Hematopoietic multipotent progenitor cell (in vitro differentiated cells): ENCODE results near the gene NUMB. TPM values are rescaled to one million over a fixed set of nuclear protein-coding genes. Genes with fewer than 3 reads are reported as not detected.
"Not testable (repeated sequence)": the region's sequence is repeated elsewhere in the genome, so short reads cannot be mapped to it uniquely, and the experiment has no call there.

ENCODE experiments used
- DNase-seq, 3 donors: peaks; one replicate each; pipeline ENCODE4 v3.0.0-alpha.2; 2011 to 2015; ENCODE audit warnings: low read depth in 2 of 3, low spot score in 2 of 3
- total RNA-seq: library from RNA; depleted of rRNA; stranded (reverse); fragments of >200 nt; gene quantifications from one replicate; pipeline ENCODE4 v1.2.3, GENCODE V29; 2012

NUMB gene
- total RNA-seq, 1 donor = 38.5 TPM

DNA sequence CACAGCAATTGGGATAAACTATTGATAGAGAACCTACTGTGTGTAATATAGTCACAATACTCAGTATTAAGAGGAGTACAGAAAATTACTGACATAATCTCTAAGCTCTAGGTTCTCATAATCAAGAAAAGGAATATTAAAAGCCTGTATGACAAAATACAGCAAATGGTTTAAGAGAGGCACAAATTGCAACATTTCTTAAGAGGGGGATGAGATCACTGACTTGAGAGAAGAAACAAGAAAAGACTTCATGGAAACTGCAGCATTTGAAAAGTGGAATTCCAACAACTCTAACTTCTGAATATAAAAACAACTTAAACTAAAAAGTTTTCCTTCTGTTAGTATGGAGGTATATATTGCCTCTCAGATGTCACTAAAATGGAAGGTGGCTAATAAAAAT is 89.7 kb downstream of the NUMB start:
- no peak for DNase-seq

DNA sequence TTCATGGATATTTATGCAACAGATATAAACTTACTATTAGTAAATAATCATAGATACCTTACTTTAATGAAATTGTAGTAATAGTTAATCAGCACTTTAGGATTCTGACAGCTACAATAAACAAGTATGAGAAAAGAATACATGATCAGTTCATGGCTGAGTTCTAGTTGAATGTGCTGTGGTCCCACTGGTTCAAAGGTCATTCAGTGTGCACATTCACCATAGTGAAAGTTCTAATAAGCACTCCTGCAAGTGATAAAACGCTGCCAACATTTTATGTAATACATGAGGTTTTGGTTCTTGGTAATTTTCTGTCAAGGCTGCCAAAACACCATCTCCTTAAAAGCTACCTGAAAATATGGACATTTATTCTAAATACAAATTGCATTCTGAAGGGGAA is 92.6 kb downstream of the NUMB start:
- DNase-seq = no peak

DNA sequence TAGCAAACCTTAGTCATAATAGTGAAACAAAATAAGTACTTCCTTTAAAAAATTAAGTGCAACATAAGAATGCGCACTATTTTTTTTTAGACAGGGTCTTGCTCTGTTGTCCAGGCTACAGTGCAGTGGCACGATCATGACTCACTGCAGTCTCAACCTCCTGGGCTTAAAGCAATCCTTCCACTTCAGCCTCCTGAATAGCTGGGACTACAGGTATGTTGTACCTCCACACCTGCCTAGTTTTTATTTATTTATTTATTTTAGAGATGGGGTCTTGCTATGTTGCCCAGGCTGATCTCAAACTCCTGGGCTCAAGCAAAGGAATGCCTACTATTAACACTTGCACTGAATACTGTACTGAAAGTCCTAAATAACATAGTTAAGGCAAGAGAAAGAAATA is 93.8 kb downstream of the NUMB start:
- DNase-seq = no peak

DNA sequence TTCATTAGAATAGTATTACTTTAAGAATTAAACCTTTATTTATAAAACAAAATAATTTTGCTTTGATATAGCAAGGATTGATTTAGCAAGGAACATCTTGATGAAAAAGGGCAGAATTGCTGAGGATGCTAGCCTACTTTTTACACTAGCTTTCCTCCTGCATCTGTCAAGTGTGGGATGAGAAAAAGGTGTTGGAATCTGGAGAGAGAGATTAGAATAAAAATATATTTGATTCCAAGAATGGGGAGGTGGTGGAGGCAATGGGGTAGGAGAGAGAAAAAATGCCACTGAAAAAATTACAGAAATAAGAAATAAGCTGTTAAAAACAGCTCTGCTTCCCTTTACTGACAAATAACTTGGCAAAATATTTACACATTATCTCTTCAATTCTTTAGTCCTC is 98.9 kb downstream of the NUMB start:
- no peak for DNase-seq

DNA sequence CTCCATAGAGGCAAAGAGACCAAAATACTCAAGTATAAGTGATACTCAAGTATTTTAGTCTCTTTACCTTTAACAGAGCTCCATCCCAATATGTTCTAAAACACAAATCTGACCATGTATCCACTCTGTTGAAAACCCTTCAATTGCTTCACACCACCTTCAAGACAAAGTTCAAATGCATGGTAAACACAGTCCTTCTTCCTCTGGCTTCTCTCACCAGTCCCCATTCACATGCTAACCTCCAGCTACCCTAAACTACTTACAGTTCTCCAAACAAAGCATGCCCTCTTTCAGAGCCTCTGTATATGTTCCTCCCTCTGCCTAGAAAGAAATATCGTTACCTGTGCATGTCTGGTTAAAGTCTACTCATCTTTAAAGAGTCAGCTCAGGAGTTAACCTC is 100.2 kb downstream of the NUMB start:
- no peak for DNase-seq

DNA sequence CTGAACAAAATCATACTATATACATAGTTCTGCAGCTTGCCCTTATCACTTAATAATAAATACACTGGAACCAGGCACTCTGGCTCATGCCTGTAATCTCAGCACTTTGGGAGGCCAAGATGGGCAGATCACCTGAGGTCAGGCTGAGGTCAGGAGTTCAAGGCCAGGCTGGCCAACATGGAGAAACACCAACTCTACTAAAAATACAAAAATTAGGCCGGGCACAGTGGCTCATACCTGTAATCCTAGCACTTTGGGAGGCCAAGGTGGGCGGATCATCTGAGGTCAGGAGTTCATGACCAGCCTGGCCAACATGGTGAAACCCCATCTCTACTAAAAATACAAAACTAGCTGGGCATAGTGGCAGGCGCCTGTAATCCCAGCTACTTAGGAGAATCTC is 109.3 kb downstream of the NUMB start:
- not testable (repeated sequence) for DNase-seq

DNA sequence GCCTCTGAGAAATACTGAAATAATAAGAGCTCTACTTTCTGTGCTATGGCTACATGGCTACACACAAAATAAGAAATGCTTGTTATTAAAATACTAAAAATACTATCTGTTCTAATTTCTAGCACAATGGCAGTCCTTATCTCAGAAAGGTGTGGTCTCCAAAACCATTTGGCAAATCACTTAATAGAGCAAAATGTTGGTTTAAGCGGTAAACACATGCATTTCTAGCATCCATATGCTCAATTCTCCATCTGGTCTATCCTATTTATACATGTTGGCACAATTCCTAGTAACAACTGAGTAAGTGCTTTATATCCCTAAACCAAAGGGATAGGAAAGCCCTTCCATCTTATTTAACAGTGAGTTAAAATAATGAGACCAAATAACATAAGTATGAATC is 114.0 kb downstream of the NUMB start:
- DNase-seq = no peak

DNA sequence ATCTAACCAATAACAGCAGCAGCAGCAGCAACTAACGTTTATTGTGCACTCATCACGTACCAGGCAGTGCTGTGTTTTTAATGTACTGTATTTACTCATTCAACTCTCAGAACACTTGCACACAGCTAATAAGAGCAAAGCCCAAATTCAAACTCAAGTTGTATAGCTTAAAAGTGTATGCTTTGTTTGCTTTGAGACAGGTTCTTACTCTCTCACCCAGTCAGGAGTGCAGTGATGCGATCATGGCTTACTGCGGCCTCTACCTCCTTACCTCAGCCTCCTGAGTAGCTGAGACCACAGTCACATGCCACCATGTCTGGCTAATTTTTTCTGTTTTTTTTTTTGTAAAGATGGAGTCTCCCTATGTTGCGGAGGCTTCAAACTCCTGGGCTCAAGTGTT is 115.7 kb downstream of the NUMB start:
- DNase-seq = no peak

DNA sequence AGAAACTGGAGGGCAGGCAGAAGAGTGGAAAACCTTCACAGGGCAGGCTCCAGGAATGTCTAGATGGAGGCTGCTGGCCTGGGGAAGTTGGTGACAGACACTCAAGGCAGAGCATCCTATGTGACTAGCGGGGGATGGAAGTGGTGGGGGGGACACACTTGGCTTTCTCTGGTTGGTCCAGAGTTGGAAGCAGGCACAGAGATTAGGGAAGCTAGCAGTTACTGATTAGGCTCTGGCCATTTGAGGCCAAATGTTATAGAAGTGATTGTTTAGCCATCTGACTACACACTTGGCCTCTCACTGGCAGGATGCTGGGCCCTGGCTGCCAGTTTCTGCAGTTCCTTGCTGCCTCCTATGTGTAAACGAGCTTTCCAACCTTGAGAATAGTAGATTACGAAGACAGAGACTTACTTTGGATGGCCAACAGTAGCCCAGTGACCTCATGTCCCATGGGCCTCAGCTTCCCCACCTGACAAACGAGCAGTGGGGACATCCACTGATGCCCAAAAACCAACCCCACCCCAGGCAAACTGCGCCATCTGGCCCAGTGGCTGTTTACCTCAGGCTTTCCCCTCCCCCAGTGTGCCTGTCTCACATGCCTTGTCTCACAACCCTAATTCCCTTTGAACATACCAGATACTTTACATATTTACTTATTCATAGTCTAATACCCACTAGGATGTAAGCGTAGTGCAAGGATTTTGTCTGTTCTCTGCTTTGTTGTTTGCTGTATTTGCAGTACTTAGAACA is 118.3 kb downstream of the NUMB start:
- DNase-seq = no peak

DNA sequence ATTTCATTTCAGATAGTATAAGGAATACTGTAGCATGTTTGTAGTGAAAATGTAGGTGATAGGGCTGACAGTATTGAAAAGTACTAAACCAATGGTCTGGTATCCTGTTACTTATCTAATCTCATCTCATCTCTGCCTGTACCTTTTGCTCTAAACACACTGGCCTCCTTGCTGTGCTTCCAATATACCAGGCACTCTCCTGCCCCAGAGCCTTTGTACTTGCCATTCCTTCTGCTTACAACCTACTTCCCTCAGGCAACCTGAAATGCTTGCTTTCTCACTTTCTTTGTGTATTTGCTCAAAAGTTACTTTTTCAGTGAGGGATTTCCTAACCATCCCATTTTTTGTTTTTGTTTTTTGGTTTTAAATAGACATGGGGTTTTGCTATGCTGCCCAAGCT is 119.1 kb downstream of the NUMB start:
- DNase-seq = no peak

DNA sequence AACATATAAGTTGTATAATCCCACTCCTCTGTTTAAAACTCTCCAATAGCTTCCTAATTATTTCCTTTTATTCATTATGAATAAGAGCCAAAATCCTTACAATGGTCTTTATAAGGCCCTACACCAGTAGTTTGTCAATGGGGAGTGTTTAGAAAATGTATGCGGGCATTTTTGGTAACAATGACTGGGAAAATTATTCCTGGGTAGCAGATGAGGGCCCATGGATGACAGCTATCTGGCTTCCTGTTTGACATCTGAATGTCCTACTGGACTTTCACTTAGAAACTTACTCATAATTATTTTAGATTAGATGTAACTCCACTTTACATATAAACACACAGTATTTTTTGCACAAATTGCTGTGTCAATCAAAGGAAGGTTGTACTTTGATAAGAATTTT is 119.8 kb downstream of the NUMB start:
- no peak for DNase-seq

DNA sequence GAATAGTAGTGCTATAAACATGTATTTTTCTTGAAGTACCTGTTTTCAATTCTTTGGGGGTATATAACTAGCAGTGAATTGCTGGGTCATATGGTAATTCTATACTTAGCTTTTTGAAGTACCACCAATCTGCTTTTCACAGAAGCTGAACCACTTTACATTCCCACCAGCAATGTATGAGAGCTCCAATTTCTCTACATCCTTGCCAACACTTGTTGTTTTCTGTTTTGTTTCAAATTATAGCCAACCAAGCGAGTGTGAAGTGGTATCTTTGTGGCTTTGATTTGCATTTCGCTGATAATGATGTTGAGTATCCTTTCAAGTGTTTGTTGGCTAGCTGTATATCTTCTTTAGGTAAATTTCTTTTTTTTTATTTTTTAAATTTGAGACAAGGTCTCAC is 125.3 kb downstream of the NUMB start:
- no peak for DNase-seq

DNA sequence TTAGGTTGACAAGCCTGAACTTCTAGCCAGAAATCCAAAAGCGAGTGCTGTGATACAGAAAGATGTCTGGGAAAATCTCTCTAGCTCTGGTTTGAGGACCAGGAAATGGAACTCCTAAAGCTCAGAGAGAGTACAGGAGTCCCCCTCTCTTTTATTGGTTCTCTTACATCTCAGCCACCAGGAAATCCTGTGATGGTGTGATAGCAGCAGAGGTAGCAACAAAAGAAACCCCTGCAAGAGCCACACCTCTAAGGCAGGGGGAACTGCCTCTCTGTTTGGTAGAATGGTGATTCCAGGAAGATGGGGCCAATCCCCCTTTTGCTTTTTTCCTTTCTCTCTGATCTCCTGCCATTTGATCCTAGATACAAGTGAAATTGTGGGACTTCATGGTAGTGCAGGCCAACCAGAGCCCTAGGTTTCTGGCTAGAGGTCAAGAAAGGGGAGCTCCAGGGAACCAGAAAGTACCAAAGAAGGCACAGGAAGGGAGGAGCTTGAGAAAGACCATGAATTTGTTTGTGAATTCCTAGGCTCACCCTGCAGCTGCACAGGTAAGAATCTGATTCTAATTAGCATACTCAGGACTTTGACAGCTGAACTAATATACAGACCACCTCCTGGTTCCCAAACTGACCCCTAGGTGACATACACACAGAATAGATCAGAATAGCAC is 132.6 kb downstream of the NUMB start:
- DNase-seq = peak in 1 of 3 donors; percentile 1

DNA sequence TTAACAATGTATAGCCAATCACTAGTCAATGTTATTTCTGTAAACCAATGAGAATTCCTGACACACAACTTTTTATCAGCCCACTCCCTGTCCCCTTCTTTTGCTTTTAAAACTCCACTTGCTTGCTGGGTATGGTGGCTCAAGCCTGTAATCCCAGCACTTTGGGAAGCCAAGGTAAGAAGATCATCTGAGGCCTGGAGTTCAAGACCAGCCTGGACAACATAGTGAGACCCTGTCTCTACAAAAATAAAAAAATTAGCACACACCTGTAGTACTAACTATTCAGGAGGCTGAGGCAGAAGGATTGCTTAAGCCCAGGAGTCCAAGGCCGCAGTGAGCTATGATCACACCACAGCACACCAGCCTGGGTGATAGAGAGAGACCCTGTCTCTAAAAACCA is 133.3 kb downstream of the NUMB start:
- DNase-seq = no peak

DNA sequence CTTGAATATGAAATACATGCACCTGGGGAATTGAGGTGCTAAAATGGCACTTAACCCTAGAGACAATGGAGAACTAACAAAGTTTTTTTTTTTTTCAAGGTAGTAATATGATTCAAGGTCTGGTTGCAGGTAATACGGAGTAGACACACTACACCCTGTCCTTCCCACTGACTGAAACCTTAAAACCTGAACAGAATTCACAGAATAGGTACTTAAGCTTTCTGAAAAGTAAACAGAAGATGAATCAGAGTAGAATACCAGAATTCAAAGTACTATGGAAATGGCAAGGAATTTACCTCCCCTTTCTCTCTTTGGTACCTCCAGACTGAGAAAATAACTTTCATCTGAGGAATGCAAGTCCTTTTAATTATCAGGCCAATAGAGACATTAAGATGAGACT is 133.8 kb downstream of the NUMB start:
- DNase-seq = no peak

DNA sequence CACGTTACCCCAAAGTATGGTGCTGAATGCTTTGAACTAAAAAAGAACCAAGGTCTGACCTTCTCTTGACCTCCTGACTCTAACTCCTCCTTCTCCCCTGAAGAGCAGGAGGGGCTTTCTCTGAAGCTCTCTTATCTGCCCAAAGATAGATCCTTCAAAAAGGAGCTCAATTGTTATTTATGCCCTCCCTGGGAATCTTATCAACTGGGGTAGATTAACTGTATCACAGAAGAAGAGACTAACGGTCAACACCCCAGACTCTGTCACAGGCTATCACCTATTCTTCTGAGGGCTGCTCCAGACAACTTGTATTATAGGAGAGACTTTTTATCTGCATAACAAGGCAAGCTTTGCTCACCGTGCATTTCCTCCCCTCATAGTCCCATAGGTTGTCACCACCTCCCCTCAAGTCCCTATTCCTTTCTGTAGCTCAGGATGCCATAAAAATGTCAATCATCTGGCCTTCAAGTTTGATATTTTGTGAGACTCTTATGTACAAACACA is 134.4 kb downstream of the NUMB start:
- DNase-seq = no peak

DNA sequence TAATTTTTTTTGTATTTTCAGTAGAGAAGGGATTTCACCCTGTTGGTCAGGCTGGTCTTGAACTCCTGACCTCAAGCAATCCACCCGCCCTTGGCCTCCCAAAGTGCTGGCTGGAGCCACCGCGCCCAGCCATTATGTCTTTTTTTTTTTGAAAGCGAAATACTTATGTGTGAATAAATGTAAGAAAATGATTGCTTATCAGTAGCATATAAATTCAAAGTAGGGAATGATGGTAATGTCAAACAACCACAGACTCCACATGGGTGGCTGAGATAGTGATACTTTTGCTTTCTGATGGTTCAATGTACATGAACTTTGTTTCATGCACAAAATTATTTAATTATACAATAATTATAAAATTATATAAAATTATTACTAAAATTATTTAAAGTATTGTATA is 145.2 kb downstream of the NUMB start:
- DNase-seq = no peak

DNA sequence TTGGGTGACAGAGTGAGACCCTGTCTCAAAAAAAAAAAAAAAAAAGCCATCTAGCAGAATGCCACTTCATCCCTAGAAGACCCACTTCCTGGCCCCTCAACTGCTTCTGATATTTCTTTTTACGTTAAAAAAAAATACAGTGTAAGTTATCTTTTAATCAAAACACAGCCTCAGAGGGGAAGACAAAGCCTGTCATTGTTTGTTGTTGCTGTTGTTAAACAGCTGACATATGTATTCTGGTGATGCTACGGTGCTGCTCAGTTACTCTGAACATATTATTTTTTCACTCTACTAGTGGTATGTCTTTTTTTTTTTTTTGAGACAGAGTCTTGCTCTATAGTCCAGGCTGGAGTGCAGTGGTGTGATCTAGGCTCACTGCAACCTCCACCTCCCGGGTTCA is 145.7 kb downstream of the NUMB start:
- no peak for DNase-seq

DNA sequence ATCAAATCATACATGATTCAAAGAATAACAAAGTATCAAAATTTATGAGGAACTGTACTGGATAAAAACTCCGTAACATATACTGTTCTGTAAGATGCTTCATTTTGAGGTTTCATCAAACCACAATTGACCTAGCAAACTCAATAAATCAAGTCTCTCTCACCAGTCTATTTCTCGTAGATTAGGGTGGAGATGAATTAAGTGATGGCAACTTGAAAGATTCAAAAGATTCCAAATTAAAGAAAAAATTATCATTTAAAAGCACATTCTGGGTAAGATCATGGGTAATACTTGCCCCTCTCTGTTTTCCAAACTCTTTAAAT is 146.7 kb downstream of the NUMB start:
- peak in 1 of 3 donors; percentile 54 for DNase-seq

DNA sequence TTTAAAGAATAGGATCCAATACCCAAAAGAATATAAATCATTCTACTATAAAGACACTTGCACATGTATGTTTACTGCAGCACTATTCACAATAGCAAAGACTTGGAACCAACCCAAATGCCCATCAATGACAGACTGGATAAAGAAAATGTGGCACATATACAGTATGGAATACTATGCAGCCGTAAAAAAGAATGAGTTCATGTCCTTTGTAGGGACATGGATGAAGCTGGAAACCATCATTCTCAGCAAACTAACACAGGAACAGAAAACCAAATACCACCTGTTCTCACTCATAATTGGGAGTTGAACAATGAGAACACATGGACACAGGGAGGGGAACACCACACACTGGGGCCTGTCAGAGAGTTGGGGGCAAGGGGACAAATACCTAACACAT is 149.1 kb downstream of the NUMB start:
- DNase-seq = not testable (repeated sequence)

DNA sequence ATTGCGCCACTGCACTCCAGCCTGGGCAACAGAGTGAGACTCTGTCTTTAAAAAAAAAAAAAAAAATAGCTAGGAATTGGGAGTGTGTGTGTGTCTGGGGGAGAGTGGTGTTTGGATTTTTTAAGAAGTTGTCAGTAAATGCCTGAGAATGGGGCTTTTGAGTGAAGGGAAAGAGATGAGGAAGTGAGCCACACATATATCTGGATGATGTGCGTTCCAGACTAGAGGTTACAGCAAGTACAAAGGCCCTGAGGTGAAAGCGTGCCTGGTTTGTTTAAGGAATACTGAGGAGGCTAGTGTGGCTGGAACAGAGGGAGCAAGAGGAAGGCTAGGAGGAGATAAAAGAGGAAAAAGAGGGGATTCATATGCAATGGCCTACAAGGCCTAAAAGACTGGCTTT is 151.1 kb downstream of the NUMB start:
- DNase-seq = no peak

DNA sequence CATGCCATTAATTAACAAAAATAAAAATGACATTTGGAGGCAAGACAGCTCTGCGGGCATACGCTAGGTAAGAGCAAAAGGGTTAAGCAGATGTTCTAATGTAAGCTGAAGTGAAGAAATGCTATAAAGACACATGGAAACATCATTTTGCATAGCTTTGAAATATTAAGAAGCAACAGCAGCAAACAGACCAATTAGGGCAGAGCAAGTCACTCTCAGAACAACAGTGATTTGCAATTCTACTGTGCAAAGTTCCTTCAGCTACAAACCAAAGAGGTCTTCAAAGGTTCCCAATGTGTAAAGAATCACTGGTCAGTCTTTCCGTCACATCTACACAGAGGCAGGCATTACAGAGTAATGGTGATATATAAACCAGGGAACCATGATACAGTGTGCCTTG is 152.8 kb downstream of the NUMB start:
- no peak for DNase-seq
